Anterior cingulate cortex (tissue), 58 donors: Measurements from ENCODE around the gene RWDD4.

ENCODE experiments used
- DNase-seq, 58 donors: peaks; one replicate each; lab custom pipeline; 2025; lab: John Stamatoyannopoulos, UW

RWDD4 gene

DNA sequence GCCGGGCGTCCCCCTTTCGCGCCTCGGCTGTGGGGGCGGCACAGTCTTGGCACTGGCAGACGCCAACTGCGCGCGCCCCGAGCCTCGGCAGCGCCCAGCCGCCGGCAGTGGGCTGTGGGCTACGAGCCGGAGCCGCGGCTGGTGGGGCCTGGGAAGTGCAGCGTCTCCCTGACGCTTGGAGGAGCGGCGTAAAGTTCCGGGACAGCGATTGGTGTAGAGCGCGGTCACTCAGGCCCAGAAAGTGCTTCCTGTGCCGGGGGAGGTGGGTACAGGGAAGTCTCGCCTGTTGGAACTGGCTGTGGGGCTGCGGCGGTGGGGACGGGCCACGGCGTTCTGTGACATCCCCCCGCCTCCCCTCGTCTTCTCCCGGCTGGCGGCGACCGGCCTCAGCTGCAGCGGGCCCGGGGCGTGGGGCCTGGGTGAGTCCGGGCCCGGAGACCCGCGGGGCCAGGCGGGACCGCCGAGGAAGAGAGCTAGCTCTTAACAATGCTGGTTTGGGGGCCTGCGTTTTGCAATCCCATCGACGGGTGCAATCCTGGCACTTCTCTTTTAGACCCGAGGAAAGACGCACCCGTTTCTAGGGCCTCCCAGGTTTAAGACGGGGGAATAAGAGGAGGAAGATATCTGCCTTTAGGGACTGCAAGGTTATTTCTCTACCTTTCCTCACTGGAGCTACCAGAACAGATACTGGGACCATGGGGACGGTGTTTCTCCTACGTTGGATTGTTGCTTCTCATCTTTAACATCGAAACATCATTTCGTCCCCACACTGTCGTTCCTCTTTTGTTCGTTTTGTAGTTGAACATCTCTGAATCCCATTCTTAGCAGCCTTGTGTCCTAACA, at the start of gene RWDD4, which contains the start of gene TRAPPC11:
RWDD4 (minus strand) TSS at position 157 of the 843 bp plus-strand sequence. CDS start 233 bp downstream, outside the sequence.
TRAPPC11 (plus strand) TSS at position 265 of the 843 bp plus-strand sequence. CDS start 4,575 bp downstream, outside the sequence.
- peak; percentile 62 to 98 (median 94) for DNase-seq

DNA sequence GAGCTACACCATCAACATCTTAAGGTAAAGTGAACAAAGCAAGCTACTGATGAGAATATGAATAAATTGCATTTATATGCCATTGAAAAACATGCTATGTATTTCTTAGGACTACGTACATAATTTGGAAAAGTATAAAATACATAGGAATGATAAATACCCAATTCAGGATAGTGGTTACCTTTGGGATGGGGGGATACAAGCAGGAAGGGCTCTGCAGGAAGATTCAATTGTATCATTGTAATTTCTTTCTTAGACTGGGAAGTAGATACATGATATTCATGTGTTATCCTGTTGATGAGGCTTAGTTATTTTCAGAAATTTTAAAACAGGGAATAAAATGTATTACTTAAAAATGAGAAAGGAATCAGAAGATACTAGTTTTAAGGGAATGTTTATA, 43.5 kb upstream of the RWDD4 start:
- no peak for DNase-seq

DNA sequence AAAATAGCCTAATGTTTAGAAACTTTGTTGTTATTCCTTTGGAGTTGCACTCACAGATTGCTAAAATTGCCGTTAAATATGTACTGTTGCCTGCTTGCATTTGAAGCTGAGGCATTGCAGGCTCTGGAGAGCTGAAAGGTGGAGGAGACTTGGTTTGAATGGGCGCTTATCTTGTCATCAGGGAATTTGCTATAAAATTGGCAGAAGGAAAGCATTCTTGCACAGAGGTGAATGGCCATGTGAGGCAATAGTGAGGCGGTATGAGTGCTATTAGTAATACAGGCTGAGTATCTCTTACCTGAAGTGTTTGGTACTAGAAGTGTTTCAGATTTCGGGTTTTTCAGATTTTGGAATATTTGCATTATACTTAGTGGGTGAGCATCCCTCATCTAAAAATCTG, 41.4 kb upstream of the RWDD4 start:
- DNase-seq, result no peak

DNA sequence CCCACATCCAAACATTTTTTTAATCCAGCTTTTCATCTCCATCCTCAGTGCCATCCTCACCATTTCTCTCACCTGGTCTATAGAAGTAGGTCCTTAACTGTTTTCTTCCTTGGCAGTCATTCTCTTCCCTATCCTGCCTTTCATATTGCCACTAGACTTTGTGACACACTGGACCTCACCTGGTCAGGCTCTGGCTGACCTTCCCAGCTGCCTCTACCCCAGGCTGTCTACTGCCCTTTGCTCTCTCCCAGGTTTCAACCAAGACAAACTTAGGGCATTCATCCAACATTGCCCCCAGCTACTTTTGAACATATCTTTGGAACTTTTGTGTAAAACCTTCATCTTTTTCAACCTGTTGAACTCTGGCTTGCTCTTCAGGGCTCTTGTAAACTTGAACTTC, 39.9 kb upstream of the RWDD4 start:
- no peak for DNase-seq

DNA sequence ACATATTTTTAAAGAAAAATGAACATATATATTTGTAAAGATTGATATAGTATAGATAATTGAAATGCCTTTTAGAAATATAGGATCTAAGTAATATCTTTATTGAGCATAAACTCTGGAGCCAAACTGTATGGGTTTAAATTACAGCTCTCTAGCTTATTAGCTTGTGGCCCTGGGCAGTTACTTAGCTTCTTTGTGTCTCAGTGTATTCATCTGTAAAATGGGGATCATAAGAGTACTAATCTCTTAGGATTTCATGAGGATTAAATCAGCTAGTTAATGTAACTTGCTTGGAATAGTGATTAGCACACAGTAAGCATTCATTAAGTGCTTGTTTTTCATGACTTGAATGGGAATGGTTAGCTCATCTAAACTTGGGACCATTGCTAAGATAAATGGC, 32.9 kb upstream of the RWDD4 start:
- DNase-seq, result no peak

DNA sequence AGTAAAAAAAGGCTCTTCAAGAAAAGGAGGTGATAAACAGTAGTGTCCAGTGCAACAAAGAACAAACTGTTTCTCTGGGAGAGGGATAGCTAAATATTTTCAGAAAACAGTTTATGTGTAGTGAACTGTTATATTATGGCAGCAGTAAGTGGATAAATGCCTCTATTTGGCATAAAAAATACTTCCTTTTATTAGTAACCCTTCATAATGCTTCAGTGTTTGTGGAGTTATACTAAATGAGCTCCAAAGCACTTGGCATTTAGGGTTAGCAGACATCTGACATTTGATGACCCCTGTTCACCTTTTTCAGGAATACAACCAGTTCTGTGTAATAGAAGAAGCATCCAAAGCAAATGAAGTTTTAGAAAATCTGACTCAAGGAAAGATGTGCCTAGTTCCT, 32.0 kb upstream of the RWDD4 start:
- no peak for DNase-seq

DNA sequence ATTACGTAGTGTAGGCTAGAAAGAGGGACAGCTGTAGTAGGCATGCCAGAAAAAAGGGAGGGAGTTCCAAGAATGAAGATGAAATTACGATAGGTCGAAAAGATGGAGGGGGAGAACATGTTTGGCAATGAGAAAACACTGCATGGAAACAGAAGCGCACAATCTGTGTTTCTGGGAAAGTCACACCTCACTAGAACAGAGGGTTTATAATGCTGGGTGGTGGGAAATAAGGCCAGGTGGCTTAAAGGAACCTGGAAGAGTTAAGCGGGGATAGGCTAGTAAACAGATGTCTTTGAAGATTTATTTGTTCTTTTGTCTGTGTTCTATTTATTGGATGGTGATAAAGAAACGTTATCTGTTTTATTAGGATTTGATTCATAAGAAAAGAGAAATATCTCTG, 29.2 kb upstream of the RWDD4 start:
- no peak for DNase-seq

DNA sequence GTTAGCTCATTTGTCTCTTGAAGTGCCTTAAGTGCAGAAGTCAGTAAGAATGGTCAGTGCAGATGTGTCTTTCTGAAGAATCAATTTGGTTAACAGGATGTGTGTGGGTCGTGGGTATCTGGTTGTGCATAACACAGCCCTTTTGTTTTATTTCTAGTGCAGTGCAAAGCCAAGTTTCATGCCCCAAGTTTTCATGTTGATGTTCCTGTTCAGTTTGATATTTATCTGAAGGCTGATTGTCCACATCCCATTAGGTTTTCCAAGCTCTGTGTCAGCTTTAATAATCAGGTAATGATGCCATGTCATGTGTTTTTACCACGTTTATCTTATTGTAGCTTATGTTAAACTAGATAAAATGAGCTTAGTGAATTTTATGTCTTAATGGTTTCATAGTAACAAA, 27.5 kb upstream of the RWDD4 start:
- no peak for DNase-seq

DNA sequence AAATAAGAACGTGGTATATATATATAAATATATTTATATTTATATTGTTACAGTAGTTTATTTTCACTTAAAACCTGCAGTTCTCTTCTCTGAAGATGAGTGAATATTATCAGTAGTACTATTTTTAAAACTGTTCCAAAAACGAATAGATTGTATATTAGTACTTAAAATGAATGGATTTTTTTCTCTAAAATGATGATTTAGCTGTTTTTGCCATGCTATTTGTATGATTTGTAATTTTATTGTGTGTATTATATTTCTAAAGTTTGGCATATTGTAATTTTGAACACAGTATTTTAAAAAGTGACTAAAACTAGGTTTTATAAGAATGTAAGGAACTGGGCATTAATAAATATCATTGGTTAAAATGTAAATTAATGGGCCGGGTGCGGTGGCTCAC, 22.1 kb upstream of the RWDD4 start:
- DNase-seq, result no peak

DNA sequence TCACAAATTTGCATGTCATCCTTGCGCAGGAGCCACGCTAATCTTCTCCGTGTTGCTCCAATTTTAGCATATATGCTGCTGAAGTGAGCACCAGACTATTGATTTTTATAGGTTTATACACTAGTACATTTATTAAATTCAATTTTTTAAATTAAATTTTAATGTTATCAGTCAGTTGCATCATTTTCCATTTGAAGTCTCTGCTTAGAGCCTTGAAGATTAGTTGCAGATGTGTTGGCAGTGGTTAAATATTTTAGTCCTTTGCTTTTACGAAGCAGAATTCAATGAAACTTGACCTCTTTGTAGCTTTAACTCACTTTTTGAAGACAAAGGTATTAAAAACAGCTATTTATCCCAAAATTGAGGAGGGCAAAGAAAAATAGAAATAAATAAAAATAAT, 16.6 kb upstream of the RWDD4 start:
- no peak for DNase-seq

DNA sequence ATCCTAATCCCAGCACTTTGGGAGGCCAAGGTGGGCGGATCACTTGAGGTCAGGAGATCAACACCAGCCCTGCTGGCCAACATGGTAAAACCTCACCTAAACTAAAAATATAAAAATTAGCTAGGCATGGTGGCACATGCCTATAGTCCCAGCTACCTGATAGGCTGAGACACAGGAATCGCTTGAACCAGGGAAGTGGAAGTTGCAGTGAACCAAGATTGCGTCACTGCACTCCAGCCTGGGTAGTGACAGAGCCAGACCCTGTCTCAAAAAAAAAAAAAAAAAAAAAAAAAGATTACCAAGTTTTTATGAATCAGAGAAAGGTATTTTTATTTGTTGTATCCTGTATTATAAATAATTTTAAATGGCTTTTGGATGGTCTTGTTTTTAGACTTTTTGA, 15.2 kb upstream of the RWDD4 start:
- DNase-seq, result no peak

DNA sequence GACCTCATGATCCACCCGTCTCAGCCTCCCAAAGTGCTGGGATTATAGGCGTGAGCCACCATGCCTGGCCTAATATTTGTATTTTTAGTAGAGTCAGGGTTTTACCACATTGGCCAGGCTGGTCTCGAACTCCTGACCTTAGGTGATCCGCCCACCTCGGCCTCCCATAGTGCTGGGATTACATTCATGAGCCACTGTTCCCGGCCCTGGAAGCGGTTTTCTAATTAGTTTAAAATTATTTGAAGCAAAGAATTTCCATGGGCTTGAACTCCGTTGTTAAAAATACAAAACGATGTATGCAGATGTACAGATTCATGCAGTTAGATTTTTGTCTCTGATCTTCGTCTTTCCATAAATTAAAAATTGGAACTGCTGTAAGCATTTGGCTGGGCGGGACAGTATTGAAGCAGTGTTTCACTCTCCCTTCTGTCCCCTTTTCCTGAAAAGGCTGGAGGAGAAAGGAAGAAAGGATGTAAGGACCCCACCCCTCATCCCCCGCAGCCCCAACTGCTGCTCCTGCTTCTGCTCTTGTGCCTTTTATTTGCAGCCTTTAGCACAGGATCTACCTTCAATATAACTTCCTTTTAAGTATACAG, 12.1 kb upstream of the RWDD4 start:
- DNase-seq, result no peak

DNA sequence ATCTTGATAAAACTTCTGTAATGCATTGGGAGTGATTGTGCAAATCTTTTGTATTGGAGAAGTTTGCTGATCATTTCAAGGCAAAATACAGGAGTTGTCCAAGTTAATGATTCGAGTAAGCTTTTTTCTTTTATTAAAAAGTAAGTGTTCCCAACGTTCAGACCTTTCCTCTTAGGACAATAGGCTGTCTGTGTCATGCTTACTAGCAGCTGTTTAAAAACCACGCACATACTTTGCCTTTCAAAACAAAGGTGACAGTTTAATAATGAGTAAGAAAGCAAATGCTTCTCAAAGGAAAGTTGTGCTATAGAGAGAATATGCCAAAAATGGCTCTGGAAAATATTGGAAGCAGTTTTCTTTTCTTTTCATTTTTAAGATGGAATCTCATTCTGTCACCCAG, 11.3 kb upstream of the RWDD4 start:
- no peak for DNase-seq

DNA sequence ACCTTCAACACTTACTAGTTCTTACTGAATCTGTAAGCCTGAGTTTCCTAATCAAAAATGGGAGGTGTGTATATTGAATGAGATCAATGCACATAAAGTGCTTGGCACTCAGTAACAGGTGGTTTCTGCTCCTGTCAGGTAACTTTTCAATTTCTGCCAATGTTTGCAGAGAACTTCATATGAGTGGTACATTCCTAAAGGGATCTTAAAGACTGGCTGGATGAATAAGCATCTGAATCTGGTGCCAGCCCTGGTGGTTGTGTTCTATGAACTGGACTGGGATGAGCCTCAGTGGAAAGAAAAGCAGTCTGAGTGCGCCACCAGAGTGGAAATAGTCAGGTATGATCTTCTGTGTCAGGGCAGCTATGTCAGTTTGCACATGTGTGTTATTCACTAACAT, 7.1 kb upstream of the RWDD4 start:
- no peak for DNase-seq

DNA sequence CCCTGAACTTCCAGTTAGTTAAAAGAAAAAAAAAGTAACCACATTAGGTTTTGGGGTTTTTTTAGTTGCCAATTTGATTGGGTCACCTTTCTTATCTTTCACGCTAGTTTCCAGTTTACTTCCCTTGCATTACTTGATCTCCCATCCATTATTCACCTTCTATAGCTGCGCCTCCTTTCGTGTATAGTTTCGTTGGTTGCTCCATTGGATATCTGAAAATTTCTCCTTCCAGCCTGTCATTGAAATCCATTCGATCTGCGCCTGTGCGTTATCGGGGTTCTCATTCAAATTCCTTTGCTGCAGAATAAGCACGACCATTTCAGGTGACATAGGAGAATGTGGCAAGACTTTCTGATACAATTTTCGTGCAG, 872 bp upstream of the RWDD4 start:
- DNase-seq, result peak in 3 of 58 donors; percentile 0 to 3 (median 3)

DNA sequence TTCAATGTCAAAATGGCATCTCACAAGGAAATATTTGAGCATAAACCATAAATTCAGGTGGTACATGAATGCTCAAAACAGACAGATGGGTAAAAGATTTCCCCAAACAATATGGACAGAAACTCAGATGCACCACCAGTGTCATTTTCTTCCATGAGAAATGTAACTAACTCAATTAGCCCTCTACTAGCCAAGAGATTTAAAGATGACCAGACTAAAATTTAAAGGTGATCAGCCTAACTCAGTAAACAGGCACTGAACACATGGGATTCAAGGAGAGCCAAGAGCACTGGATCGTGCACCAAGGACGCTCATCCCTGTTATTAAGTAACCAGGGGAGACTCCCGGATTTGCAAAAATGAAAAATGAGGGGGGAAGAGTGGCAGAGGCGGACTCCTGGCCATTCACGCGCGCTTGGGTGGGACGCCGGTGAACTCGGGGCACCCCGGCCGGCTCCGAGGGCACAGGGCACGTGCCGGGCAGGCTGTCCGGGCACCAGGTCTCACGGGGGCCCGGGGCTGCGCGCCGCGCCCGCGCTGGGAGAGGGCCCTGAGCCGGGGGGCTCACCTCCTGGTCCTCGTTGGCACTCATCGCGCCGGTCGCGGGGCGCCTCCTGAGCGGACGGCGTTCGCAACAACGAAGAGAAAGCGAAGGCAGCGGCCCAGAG, 490 bp downstream of the RWDD4 start:
- DNase-seq, result peak in 9 of 58 donors; percentile 8 to 52 (median 29)

DNA sequence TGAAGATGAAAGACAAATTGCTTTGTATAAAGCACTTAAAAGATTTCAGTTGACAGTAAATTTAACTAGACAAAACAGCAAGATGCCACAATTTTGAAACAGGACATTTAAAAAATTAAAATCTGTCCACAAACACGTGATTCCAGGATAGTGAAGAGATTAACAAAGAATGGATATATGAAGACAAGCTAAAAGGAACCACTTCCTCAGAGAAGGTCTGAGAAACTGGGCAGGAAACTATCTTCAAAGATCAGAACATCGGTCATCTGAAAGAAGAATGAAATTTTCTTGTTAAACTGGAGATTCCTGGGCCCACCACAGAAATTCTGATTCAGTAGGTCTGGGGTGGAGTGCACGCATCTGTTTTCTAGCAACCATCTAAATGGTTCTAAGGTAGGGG, 1.4 kb downstream of the RWDD4 start:
- DNase-seq, result no peak

DNA sequence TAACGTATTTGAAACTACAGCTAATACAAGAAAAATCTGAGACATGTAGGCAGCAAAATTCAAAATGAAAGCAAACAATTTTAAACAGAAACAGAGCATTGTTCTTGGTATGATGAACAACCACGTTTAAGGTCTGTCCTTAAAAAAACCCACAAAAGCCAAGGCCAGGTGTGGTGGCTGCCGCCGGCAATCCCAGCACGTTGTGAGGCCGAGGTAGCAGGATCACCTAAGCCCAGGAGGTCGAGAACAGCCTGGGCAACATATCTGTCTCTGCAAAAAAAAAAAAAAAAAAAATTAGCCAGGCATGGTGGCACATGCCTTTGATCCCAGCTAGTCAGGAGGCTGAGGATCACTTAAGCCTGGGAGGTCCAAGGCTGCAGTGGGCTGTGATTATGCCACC, 13.7 kb downstream of the RWDD4 start:
- DNase-seq, result no peak

DNA sequence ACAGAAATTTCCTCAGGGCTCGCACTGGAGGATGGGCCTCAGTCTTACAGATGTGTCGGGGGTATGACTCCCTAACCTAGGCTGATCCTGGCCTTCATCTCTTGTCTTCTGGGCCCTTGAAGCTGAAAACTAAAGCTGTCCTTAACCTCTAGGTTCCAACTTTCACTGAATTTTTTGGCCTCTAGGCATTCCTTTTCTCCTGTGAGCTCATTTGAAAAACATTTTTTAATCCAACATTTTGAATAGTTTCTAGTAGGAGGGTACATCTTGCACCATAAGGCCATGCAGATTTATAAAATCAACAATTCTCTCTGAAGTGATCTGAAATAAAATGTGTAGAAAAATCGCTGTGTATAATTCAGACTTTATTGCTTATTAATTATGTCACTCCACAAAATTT, 19.7 kb downstream of the RWDD4 start:
- no peak for DNase-seq

DNA sequence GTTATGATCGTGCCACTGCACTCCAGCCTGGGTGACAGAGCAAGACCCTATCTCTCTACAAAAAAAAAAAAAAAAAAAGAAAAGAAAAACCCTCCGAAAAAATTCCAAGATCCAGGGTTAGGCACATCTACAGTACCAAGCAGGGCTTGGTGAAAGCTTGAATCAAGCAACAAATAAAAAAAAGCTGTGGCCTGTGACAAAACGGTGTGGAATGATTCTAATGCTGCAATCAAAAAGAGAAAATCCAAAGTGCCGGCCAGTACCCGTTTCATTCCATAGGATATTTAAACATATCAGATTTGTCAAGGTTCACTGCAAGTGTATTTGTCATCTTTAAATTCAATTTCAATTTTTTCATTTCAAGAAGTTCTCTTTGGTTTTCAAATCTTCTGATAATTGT, 20.5 kb downstream of the RWDD4 start:
- DNase-seq, result no peak

DNA sequence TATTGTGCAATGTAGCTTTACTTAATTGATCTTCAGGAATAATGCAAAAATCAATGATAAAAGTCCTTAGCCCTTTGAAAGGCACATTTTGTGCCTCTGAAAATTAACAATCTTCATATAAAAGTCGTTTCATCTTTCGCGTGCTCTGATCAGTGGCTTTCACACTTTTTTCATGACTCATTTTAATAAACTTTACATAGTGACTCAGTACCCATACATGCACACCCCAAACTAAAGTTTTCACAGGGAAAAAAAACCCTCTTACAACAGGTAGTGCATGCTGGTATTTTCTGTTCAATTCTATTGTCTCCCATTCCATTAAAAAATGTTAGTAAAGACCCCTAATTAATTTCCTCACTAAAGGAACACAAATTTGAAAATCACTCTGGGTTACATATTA, 21.5 kb downstream of the RWDD4 start:
- no peak for DNase-seq

DNA sequence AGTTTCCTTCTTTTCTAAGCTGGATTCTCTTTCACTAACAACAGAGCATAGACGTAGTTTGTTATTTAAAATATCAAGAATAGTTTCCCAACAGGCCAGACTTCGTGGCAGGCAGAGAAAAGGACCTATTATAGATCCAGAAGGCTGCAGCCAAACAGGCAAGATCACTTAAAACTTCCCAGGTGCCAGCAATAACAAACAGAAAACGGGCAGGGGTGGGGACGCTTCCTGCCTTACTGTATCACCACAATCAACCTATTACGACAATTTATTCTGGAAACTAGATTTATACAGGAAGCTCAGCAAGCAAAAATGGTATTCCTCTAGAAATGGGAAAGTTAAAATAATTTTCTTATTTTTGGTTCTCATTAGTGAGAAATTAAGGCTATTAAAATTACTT, 22.1 kb downstream of the RWDD4 start:
- no peak for DNase-seq
